Measurements from ENCODE around the gene SUSD5. TPM values are rescaled to one million over a fixed set of nuclear protein-coding genes. Genes with fewer than 3 reads are reported as not detected.

The SUSD5 gene
- total RNA-seq: not detected in 2 replicates

- intact Hi-C loops (cut with micrococcal nuclease): loop anchor here (5.0 kb wide), 1 partner anchor 401 kb away; the partner anchor contains the start of gene TRIM71
- no peaks in the 10 kb centered on the region for H3K36me3 Mint-ChIP-seq (ENCODE audit: low read depth)
- peaks cover 5% of the 10 kb centered on the region for H3K4me1 Mint-ChIP-seq (ENCODE audit: low read depth)
- H3K4me3 Mint-ChIP-seq (ENCODE audit: low read depth): no peak within 1 kb of the TSS
- DNase-seq (ENCODE audit: low spot score): no peak
- no peak within 1 kb of the TSS for H3K27ac Mint-ChIP-seq
- H3K27me3 Mint-ChIP-seq (ENCODE audit: low read depth): peaks cover 57% of the 10 kb centered on the region
- no peaks in the 10 kb centered on the region for H3K9me3 Mint-ChIP-seq
Observed at GRCh38 chr3:33218446-33219174, at the start of gene SUSD5. SUSD5 (minus strand) TSS chr3:33218810; CDS start chr3:33218797, 13 bp downstream.

GRCh38 chr3:33260104-33260503 is 41.5 kb upstream of the SUSD5 start:
- no peak for DNase-seq (ENCODE audit: low spot score)
- Mint-ChIP-seq H3K36me3 (ENCODE audit: low read depth) (no peaks in the 10 kb centered on the region), H3K27me3 (ENCODE audit: low read depth) (peaks cover 9% of the 10 kb centered on the region), H3K9me3 (no peaks in the 10 kb centered on the region), H3K4me1 (ENCODE audit: low read depth) (no peaks in the 10 kb centered on the region), H3K27ac (no peak overlapping the region), H3K4me3 (ENCODE audit: low read depth) (no peak overlapping the region)
- intact Hi-C loops (cut with micrococcal nuclease): no loop called here

- H3K9me3 Mint-ChIP-seq: no peaks in the 10 kb centered on the region
- intact Hi-C loops (cut with micrococcal nuclease): no loop called here
- H3K4me1 Mint-ChIP-seq (ENCODE audit: low read depth): no peaks in the 10 kb centered on the region
- H3K27ac Mint-ChIP-seq: no peak overlapping the region
- no peaks in the 10 kb centered on the region for H3K27me3 Mint-ChIP-seq (ENCODE audit: low read depth)
- DNase-seq (ENCODE audit: low spot score): no peak
- H3K4me3 Mint-ChIP-seq (ENCODE audit: low read depth): no peak overlapping the region
- H3K36me3 Mint-ChIP-seq (ENCODE audit: low read depth): no peaks in the 10 kb centered on the region
Observed at GRCh38 chr3:33256249-33256648, 37.6 kb upstream of the SUSD5 start.

- intact Hi-C loops (cut with micrococcal nuclease): no loop called here
- Mint-ChIP-seq H3K27ac (no peak overlapping the region), H3K4me3 (ENCODE audit: low read depth) (no peak overlapping the region), H3K4me1 (ENCODE audit: low read depth) (no peaks in the 10 kb centered on the region), H3K9me3 (no peaks in the 10 kb centered on the region), H3K27me3 (ENCODE audit: low read depth) (peaks cover 9% of the 10 kb centered on the region), H3K36me3 (ENCODE audit: low read depth) (no peaks in the 10 kb centered on the region)
- DNase-seq (ENCODE audit: low spot score): no peak
Observed at GRCh38 chr3:33250712-33251111, 32.1 kb upstream of the SUSD5 start.

- no peak overlapping the region for H3K27ac Mint-ChIP-seq
- no peak for DNase-seq (ENCODE audit: low spot score)
- no peaks in the 10 kb centered on the region for H3K36me3 Mint-ChIP-seq (ENCODE audit: low read depth)
- intact Hi-C loops (cut with micrococcal nuclease): no loop called here
- no peaks in the 10 kb centered on the region for H3K4me1 Mint-ChIP-seq (ENCODE audit: low read depth)
- H3K4me3 Mint-ChIP-seq (ENCODE audit: low read depth): no peak overlapping the region
- peaks cover 31% of the 10 kb centered on the region for H3K27me3 Mint-ChIP-seq (ENCODE audit: low read depth)
- no peaks in the 10 kb centered on the region for H3K9me3 Mint-ChIP-seq
Observed at GRCh38 chr3:33246786-33247185, 28.2 kb upstream of the SUSD5 start.

GRCh38 chr3:33240261-33240660 is 21.7 kb upstream of the SUSD5 start:
- DNase-seq (ENCODE audit: low spot score): no peak
- H3K4me3 Mint-ChIP-seq (ENCODE audit: low read depth): no peak overlapping the region
- no peaks in the 10 kb centered on the region for H3K4me1 Mint-ChIP-seq (ENCODE audit: low read depth)
- intact Hi-C loops (cut with micrococcal nuclease): no loop called here
- H3K27me3 Mint-ChIP-seq (ENCODE audit: low read depth): peaks cover 48% of the 10 kb centered on the region
- no peaks in the 10 kb centered on the region for H3K9me3 Mint-ChIP-seq
- no peak overlapping the region for H3K27ac Mint-ChIP-seq
- no peaks in the 10 kb centered on the region for H3K36me3 Mint-ChIP-seq (ENCODE audit: low read depth)

GRCh38 chr3:33238923-33239322 is 20.3 kb upstream of the SUSD5 start:
- Mint-ChIP-seq H3K4me3 (ENCODE audit: low read depth) (no peak overlapping the region), H3K27ac (no peak overlapping the region), H3K9me3 (no peaks in the 10 kb centered on the region), H3K27me3 (ENCODE audit: low read depth) (peaks cover 44% of the 10 kb centered on the region), H3K4me1 (ENCODE audit: low read depth) (no peaks in the 10 kb centered on the region), H3K36me3 (ENCODE audit: low read depth) (no peaks in the 10 kb centered on the region)
- intact Hi-C loops (cut with micrococcal nuclease): no loop called here
- DNase-seq (ENCODE audit: low spot score): no peak

GRCh38 chr3:33237439-33237838 is 18.8 kb upstream of the SUSD5 start:
- H3K9me3 Mint-ChIP-seq: no peaks in the 10 kb centered on the region
- no peak for DNase-seq (ENCODE audit: low spot score)
- no peaks in the 10 kb centered on the region for H3K4me1 Mint-ChIP-seq (ENCODE audit: low read depth)
- no peak overlapping the region for H3K4me3 Mint-ChIP-seq (ENCODE audit: low read depth)
- peaks cover 37% of the 10 kb centered on the region for H3K27me3 Mint-ChIP-seq (ENCODE audit: low read depth)
- intact Hi-C loops (cut with micrococcal nuclease): no loop called here
- no peak overlapping the region for H3K27ac Mint-ChIP-seq
- H3K36me3 Mint-ChIP-seq (ENCODE audit: low read depth): no peaks in the 10 kb centered on the region

- H3K4me1 Mint-ChIP-seq (ENCODE audit: low read depth): no peaks in the 10 kb centered on the region
- H3K36me3 Mint-ChIP-seq (ENCODE audit: low read depth): no peaks in the 10 kb centered on the region
- no peak for DNase-seq (ENCODE audit: low spot score)
- no peak overlapping the region for H3K4me3 Mint-ChIP-seq (ENCODE audit: low read depth)
- no peaks in the 10 kb centered on the region for H3K9me3 Mint-ChIP-seq
- no peak overlapping the region for H3K27ac Mint-ChIP-seq
- peaks cover 33% of the 10 kb centered on the region for H3K27me3 Mint-ChIP-seq (ENCODE audit: low read depth)
- intact Hi-C loops (cut with micrococcal nuclease): no loop called here
Observed at GRCh38 chr3:33236005-33236404, 17.4 kb upstream of the SUSD5 start.

- no peak overlapping the region for H3K4me3 Mint-ChIP-seq (ENCODE audit: low read depth)
- no peak for DNase-seq (ENCODE audit: low spot score)
- peaks cover 20% of the 10 kb centered on the region for H3K27me3 Mint-ChIP-seq (ENCODE audit: low read depth)
- H3K4me1 Mint-ChIP-seq (ENCODE audit: low read depth): no peaks in the 10 kb centered on the region
- no peaks in the 10 kb centered on the region for H3K9me3 Mint-ChIP-seq
- intact Hi-C loops (cut with micrococcal nuclease): no loop called here
- H3K36me3 Mint-ChIP-seq (ENCODE audit: low read depth): no peaks in the 10 kb centered on the region
- H3K27ac Mint-ChIP-seq: no peak overlapping the region
Observed at GRCh38 chr3:33233884-33234283, 15.3 kb upstream of the SUSD5 start.

- DNase-seq (ENCODE audit: low spot score): no peak
- Mint-ChIP-seq H3K4me1 (ENCODE audit: low read depth) (no peaks in the 10 kb centered on the region), H3K4me3 (ENCODE audit: low read depth) (no peak overlapping the region), H3K27ac (no peak overlapping the region), H3K9me3 (no peaks in the 10 kb centered on the region), H3K36me3 (ENCODE audit: low read depth) (no peaks in the 10 kb centered on the region), H3K27me3 (ENCODE audit: low read depth) (peaks cover 20% of the 10 kb centered on the region)
- intact Hi-C loops (cut with micrococcal nuclease): no loop called here
Observed at GRCh38 chr3:33231756-33232465, 13.3 kb upstream of the SUSD5 start.

- no peaks in the 10 kb centered on the region for H3K9me3 Mint-ChIP-seq
- H3K27ac Mint-ChIP-seq: no peak overlapping the region
- intact Hi-C loops (cut with micrococcal nuclease): no loop called here
- no peaks in the 10 kb centered on the region for H3K4me1 Mint-ChIP-seq (ENCODE audit: low read depth)
- no peaks in the 10 kb centered on the region for H3K36me3 Mint-ChIP-seq (ENCODE audit: low read depth)
- no peak for DNase-seq (ENCODE audit: low spot score)
- H3K27me3 Mint-ChIP-seq (ENCODE audit: low read depth): peaks cover 15% of the 10 kb centered on the region
- H3K4me3 Mint-ChIP-seq (ENCODE audit: low read depth): no peak overlapping the region
Observed at GRCh38 chr3:33229947-33230346, 11.3 kb upstream of the SUSD5 start.

- intact Hi-C loops (cut with micrococcal nuclease): no loop called here
- Mint-ChIP-seq H3K9me3 (no peaks in the 10 kb centered on the region), H3K27me3 (ENCODE audit: low read depth) (peaks cover 17% of the 10 kb centered on the region), H3K27ac (no peak overlapping the region), H3K4me3 (ENCODE audit: low read depth) (no peak overlapping the region), H3K4me1 (ENCODE audit: low read depth) (no peaks in the 10 kb centered on the region), H3K36me3 (ENCODE audit: low read depth) (no peaks in the 10 kb centered on the region)
- no peak for DNase-seq (ENCODE audit: low spot score)
Observed at GRCh38 chr3:33229066-33229465, 10.5 kb upstream of the SUSD5 start.
